HG03135 (cell line): ENCODE measurements around the gene ZNF367.
"Not testable (repeated sequence)": the region's sequence is repeated elsewhere in the genome, so short reads cannot be mapped to it uniquely, and the experiment has no call there.

Experiments used
- ATAC-seq: cut with Tn5 transposase; IDR thresholded peaks from one replicate; pipeline ENCODE4 v1.9.1; 2021; ENCODE audit warnings: mild to moderate bottlenecking, moderate library complexity; ENCODE audit not compliant: unreplicated experiment

The ZNF367 gene

DNA sequence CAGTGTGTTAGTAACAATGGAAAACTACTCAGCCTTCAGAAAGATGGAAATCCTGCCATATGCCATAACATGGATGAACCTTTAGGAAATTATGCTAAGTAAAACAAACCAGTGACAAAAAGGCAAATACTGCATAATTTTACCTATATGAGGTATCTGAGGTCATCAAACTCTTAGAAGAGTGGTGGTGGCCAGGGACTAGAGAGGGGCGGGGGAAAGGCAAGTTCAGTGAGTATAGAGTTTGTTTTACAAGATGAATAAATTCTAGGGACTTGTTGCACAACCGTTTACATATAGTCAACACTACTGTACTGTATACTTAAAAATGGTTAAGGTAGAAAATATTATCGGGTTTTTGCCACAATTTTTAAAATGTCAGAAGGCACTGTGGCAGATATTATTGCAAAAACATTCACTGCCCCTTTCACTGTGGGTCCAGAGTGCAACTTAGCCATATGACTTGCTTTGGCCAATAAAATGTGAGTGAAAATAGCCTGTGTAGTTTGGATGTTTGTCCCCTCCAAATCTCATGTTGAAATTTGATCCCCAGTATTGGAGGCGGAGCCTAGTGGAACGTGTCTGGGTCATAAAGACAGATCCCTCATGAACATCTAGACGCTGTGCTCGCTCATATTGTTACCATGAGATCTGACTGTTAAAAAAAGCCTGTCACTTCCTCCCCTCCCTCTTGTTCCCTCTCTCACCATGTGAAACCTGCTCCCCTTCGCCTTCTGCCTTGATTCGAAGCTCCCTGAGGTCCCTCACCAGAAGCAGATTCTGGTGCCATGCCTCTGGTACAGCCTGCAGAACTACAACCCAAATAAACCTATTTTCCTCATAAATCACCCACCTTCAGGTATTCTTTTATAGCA, 9.5 kb downstream of the ZNF367 start:
- ATAC-seq = no peak

DNA sequence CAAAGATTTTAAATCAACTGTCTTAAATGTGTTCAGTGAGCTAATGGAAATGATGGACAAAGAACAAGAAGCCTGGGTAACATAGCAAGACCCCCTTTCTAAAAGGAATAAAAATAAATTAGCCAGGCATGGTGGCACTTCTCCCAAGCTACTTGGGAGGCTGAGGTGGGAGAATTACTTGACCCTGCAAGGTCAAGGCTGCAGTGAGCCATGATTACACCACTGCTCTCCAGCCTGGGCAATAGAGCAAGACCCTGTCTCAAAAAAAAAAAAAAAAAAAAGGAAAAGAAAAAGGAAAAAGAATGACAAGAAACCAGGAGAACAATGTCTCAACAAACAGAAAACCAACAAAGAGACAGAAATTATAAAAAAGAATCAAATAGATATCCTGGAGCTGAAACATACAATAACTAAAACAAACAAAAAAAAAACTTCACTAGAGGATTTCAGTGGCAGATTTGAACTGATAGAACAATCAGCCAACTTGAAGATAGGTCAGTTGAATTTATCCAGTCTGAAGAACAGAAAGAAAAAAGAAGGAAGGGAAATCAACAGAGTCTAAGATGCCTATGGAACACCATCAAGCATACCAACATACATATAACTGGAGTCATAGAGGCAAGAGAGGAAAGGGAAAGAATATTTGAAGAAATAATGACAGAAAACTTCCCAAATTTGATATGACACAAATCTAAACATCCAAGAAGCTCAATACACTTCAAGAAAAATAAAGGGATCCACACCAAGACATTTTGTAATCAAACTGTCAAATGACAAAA, 17.8 kb downstream of the ZNF367 start:
- ATAC-seq = no peak

DNA sequence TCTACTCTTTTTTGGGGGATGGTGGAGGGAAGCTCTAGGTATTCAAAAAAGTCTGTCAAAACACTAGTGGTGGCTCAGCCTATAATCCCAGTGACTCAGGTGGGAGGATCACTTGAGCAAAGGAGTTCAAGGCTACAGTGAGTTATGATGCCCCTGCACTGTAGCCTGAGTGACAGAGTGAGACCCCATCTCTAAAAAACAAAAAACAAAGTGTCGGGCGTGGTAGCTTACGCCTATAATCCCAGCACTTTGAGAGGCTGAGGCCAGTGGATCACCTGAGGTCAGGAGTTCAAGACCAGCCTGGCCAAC, 18.9 kb downstream of the ZNF367 start:
- ATAC-seq = no peak

DNA sequence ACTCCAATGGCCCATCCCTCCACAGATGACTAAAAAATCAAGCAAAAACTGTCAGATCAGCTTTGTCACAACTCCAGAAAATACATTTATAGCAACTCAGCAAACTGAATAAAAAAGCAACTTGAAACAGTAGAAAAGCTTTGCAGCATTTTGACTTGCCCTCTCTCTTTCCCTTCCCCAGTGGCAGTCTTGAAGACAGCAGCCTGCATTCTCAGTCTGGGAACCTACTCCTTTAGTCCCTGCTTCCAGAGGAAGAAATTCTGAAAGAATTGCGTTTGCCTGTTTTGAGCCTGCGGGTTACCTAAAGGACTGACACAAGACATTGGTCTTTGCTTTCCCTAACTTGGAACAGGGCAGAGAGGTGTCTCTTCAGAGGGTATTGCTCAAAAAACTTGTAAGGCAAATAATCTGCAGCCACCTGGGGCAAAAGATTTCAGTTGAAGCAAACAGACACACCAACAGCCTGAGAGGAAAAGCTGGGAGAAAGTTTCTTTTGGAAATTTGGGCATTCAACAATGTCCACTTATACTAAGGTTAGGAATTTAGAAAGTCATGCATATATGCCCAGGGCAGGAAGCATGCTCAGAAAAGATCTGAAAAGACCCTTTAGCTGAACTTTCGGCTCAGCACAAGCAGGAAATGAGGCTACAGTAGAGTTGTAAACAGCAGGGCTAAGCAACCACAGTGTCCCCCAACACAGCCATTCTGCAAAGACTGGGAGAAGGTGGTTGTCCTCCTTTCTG, 19.4 kb downstream of the ZNF367 start:
- peak; percentile 55 for ATAC-seq

DNA sequence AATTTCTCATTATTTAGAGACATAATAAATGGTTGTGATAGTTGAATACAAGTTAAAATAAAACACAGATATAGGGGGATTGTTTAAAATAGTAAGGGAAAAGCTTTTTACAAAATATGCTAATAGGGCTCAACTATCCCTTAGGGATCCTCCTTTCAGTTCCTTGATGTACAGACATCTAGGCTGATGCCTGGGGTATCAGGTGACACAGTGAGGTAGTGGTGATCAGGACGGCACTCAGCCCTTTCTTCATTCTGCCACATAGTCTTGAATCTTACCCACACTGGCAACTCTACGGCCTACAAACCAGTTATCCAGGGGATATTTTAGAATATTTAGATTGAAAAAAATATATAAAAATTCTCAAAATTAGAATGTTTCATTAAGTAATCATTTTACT, 22.2 kb downstream of the ZNF367 start:
- ATAC-seq = no peak

DNA sequence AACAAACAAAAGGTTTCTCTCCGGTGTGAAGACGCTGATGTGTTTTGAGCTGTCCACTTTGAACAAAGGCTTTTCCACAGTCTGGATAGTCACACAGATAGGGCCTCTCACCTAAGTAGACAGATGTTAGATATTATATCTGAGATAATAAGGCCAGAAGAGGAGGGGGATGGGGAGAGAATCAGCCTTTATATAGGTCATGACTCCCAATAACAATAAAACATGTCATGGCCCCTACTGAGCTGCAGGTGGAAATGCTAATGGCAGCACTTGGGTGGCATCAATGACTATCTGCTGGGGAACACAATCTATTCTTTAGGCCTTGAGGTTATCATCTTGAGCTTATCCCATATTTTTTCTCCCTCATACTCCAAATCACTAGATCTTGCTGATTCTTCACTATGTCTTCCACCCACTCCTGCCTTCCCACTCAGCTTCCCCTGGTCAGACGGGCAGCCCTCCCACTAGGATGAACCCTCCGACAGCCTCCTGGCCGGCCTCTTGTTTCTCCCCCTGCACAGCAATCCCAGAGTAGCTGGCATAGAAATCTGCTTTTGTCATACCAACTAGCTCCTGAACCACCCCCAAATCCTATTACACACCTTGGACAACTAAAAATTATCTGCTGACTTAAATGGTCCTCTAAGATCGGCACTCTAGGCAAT, 23.2 kb downstream of the ZNF367 start:
- no peak for ATAC-seq

DNA sequence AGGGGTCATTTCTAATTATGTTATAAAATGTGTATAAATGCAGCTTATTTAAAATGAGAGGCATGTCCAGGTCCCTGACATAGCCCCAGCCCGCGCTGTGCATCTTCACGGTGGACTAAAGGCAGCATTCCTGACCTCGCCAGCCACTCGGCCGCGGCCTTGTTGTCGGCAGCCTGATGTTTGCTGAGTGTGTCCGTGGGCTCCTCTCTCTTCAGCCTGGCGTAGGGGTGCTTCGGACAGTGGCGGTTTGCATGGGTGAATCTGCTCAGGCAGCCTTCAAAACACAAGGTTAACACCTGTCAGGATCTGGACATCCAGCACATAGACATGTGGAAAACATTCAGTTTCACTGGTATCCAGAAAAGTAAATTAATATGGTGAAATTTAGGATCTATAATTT, 25.9 kb downstream of the ZNF367 start:
- ATAC-seq = no peak

DNA sequence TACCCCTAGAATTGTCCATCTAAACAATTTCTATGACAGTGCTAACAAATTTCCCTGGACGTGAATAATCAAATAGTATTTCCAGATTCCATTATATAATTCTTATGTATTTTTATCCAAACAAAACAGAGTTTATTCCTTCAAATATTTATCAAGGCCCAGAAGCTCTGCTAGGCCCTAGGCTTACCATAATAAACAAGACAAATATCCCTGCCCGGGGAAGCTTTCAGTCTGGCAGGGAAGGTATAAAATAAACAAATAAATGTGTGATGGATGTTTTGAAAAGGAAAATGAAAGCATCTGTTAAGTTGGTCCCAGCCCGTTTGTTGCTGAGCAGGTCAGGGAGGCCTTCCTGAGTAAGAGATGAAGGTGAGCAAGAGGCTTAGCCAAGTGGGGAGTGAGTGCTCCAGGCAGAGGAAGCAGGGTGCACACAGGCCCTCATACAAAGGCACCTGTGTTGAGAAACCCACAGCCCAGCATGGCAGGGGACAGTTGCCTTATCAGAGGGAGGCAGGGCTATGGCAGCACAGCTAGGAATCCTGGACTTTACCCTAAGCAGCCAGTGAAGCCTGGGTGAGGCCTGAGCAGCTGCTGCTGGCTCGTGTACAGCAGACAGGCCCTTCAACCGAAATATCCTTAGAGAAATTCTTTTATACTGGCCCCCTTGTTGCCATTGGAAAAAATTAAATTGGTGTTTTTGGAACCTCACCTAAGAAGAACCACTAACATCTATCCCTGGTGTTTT, 27.0 kb downstream of the ZNF367 start:
- ATAC-seq = no peak

DNA sequence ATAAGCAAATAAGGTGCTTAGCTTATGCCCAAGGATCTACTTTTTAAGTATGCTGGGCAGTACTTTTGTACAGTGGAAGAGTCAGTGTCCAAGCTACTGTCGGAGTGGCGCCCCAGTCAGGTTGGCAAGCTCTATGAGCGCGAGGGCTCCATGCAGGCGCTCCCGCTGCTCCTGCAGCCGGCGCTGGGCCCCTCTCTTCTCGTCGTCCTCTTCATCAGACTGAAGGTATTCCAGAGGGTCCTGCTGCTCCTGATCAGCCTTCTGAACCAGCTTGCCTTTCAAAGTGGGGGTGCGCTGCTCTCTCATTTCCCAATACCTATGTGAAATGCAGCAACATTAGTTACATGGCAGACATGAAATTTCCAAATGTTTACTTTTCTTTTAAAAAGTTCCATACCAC, 30.0 kb downstream of the ZNF367 start:
- ATAC-seq = no peak

DNA sequence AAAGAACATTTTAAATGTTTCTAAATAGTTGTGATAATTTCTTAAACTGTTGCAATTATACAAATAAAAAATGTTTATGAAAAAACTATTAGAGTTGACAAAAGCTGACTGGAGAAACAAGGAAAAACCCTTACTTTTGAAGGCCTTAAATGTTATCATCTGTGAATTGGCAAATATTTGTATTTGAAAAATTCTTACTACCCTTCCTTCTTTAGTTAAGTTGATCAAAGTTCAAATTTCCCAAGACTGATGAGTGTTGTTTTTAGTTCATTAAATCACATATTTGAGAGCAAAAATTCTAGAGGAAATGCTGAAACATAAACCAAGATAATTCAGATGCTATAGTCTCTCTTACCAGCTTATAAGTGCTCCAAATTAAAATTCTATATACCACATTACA, 32.0 kb downstream of the ZNF367 start:
- no peak for ATAC-seq

DNA sequence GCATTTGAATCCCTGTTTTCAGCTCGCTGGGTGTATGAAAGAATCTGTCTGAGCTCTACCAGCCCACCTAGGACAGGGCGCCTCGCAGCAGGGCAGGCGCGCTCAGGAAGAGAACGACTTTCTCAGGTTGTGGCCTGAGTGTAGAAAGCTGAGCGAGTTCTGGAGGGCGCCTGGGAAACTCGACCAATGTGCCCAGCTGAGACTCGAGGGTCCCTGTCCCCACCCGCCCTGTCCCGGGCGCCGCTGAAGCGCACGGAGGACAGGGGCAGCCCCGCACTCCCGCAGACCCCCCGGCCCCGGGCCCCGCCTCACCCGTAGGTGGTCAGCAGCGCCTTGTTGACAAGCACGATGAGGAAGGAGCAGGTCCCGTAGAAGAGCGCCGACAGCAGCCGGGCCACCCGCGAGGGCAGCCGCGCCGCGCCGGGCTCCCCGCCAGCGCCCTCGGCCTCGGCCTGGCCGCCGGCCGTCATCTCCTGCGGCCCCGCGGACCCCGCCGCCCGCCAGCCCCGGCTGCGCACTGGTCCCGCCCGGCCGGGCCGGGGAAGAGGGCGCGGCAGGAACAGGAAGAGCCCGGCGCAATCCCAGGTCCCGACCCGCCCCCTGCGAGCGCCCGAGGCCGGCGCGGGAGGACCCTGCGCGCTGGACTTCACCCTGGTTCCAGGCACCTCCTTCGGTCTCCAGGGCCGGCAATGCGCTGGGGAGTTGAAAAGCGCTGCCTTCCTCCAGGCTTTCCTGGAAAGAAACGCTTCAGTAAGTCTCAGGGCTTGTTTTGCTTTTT, 34.8 kb downstream of the ZNF367 start, which contains the start of gene SLC35D2:
SLC35D2 (minus strand) TSS at position 547 of the 778 bp plus-strand sequence; CDS start at position 470, 77 bp downstream.
- no peak for ATAC-seq

DNA sequence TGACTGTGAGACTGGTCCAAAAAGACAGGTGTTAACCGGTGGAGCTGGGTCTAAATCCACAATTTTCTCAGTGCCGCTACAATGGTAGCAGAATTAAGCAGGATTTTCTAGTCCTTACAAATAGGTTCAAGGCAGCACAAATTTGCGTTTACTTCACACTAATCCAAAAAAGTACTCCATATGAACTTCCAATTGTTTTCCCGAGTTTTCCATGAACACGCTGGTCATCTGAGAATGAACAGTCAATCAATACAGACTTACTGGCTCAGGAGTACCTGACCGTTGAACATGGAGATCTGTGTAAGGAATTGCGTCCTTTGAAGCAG, 35.4 kb downstream of the ZNF367 start:
- no peak for ATAC-seq

DNA sequence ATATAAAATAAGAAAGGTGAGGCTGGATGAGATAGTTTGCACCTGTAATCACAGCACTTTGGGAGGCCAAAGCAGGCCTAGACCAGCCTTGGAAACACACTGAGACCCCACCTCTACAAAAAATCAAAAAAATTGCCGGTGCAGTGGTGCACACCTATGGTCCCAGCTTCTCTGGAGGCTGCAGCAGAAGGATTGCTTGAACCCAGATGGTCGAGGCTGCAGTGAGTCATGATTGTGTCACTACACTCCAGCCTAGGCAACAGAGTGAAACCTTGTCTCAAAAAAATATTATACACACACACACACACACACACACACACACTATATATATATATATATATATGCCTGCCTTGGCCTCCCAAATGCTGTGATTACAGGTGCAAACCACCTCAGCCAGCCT, 36.0 kb downstream of the ZNF367 start:
- no peak for ATAC-seq

DNA sequence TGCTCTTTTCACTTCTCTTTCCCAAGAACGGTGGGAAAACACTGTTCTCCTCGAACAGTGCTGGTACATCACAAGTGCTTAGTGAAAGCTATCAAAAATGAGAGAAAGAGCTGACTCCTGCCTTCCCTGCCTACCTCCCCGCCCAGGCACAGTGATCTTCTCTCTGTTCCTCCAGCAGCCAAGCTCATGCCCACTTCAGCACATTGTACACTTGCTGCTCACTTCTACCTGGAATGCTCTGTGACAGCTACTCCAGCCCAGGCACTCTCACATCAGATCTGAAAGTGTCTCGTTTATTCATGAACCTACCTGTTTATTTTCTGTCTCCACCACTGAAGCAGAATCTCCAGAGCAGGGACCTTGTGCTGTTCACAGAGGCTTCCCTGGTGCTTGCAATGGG, 36.5 kb downstream of the ZNF367 start:
- no peak for ATAC-seq

DNA sequence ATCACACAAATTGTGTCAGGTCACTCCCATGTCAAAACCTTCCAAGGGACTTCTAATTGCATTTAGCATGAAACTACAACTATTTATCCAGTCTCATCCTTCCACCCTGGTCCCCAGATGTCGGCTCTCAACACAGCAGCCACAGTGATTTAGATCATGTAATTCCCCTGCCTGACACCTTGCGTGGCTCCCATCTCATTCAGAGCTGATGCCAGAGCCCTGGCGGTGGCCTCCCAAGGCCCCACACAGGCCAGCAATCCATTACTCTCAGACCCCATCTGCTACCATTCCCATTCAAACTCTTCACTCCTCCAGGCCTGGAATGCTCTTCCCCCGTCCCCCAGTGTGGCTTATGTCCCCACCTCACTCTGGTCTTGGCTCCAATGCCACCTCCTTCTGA, 37.0 kb downstream of the ZNF367 start:
- no peak for ATAC-seq

DNA sequence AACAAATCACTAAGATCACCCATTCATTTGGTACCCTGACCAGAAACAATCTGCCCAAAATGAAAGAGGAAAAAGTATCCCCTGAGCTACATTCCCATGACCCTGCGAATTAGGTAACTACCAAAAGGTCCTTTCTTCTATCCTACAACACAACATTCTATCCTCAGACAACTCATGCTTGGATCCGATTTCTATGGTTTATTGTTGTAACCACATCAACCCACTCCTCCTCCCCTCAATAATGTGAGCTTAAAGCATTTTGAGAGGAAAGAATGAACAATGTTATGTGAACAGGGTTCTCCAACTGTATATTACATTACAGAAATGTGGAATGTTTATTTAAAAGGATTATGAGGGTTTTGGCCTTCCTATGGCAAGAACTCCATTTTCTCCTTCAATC, 38.7 kb downstream of the ZNF367 start:
- ATAC-seq = no peak

DNA sequence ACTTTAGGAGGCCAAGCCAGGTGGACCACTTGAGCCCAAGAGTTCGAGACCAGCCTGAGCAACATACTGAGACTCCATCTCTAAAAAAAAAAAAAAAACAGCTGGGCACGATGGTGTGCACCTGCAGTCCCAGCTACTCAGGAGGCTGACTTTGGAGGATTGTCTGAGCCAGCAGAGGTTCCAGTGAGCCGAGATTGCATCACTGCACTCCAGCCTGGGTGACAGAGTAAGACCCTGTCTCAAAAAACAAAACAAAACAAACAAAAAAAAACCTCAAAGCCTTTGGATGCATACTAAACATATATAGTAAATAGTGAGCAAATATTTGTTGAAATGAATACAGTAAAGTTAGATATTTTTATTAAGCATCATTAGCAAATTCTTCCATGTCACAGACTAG, 40.0 kb downstream of the ZNF367 start:
- no peak for ATAC-seq

DNA sequence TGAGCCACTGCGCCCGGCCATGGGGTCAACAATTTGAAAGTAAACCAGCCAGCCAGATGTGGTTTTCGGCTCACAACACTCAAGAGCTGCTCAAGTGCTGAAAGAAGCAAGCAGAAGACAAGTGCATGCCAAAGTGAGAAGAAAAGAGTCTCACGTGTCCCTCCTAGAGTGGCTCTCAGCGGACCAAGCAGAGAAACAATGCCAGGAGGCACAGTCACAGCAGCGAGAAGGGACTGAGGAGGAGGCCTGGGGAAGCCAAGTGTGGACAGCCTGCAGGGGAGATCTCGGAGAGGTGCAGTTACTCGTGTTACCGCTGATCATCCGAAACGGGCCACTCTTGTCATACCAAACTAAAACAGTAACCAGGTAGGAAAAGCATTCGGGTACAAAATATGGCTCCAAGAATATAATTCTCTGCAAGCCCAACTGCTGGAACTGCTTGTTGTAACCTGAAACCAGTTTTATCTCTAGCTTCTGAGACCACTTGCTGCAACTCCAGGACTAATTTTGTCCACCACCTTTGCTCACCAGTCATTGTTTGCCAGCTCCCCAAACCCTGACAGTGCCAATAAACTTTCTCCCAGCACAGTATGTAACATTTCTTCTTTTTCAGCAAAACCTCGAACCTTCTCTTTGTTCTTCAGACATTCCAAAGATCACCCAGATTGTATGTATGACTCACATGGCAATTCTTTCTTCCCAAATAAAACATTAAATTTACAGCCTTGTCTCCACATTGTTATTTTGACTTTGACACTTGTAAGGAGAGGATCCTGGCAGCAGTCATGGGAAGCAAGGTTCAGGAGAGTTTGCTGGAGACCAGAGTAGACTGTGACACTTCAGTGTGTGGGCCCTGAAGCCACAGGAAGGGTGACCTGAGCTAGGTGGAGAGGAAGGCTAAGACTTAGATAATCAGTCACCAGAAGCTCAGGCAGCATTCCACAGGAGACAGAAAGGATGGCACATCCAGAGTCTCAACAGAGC, 41.0 kb downstream of the ZNF367 start:
- ATAC-seq = no peak

DNA sequence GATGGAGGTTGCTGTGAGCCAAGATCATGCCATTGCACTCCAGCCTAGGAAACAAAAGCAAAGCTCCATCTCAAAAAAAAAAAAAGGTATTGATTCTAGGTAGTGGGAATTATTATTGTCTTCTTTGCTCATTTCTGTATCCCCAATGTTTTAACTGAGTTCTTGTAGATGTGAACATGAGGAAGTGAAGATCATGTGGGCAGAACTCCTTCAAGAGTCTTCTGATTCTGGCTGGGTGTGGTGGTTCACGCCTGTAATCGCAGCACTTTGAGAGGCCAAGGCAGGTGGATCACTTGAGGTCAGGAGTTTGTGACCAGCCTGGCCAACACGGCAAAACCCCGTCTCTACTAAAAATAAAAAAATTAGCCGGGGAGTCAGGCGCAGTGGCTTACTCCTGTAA, 42.7 kb downstream of the ZNF367 start:
- ATAC-seq = not testable (repeated sequence)
